Liver (tissue), 9 donors: Measurements from ENCODE around the gene THOC2. TPM values are rescaled to one million over a fixed set of nuclear protein-coding genes. Genes with fewer than 3 reads are reported as not detected.

Source experiments
- DNase-seq: peaks from one replicate; pipeline ENCODE4 v3.0.0-alpha.2; 2017; ENCODE audit warnings: low spot score
- H3K27ac ChIP-seq, 2 donors: one replicate each; pipeline ENCODE4 v1.7.0; 2013; ENCODE audit warnings: inconsistent platforms in 2 of 2, low read length in 2 of 2, control low read depth in 1 of 2, low read depth in 1 of 2, mild to moderate bottlenecking in 1 of 2
- H3K27me3 ChIP-seq, 4 donors: one replicate each; pipeline versions ENCODE4 v1.6.1 to v1.7.0; 2013; ENCODE audit warnings: low read length in 3 of 4, inconsistent platforms in 1 of 4, mild to moderate bottlenecking in 1 of 4, moderate library complexity in 1 of 4; ENCODE audit not compliant: control insufficient read depth in 4 of 4, insufficient read depth in 4 of 4
- H3K36me3 ChIP-seq, 4 donors: one replicate each; pipeline versions ENCODE4 v1.6.1 to v1.7.0; 2013; ENCODE audit warnings: low read length in 3 of 4, mild to moderate bottlenecking in 3 of 4, low read depth in 1 of 4, moderate library complexity in 1 of 4; ENCODE audit not compliant: control insufficient read depth in 4 of 4, insufficient read depth in 3 of 4
- H3K4me1 ChIP-seq, 4 donors: one replicate each; pipeline versions ENCODE4 v1.6.1 to v1.7.0; 2013; ENCODE audit warnings: low read length in 3 of 4, mild to moderate bottlenecking in 3 of 4, moderate library complexity in 1 of 4; ENCODE audit not compliant: control insufficient read depth in 4 of 4, insufficient read depth in 4 of 4
- H3K4me3 ChIP-seq, 3 donors: one replicate each; pipeline versions ENCODE4 v1.6.1 to v1.7.0; 2013; ENCODE audit warnings: low read length in 3 of 3, control low read depth in 1 of 3, low read depth in 1 of 3, mild to moderate bottlenecking in 1 of 3
- H3K9ac ChIP-seq, 2 donors: one replicate each; pipeline ENCODE4 v1.7.0; 2013; ENCODE audit warnings: low read length in 2 of 2, mild to moderate bottlenecking in 2 of 2, moderate library complexity in 2 of 2, control low read depth in 1 of 2, low read depth in 1 of 2
- H3K9me3 ChIP-seq, 4 donors: one replicate each; pipeline versions ENCODE4 v1.6.1 to v1.7.0; 2013; ENCODE audit warnings: low read length in 3 of 4; ENCODE audit not compliant: control insufficient read depth in 4 of 4
- CTCF ChIP-seq: fragments of 150-350 bp; IDR thresholded peaks from 2 replicates; pipeline ENCODE4 v1.5.1; 2017; ENCODE audit warnings: improper control_type of control experiment, low read depth, low read length; ENCODE audit not compliant: missing input control
- EGR1 ChIP-seq, 2 donors: IDR thresholded peaks; 2 replicates each; pipeline ENCODE4 v1.6.1; 2016 to 2018; ENCODE audit warnings: antibody characterized with exemption in 2 of 2, low read depth in 2 of 2
- FOXA1 ChIP-seq: IDR thresholded peaks from 2 replicates; pipeline ENCODE4 v1.6.1; 2016; ENCODE audit warnings: antibody characterized with exemption
- FOXA2 ChIP-seq: IDR thresholded peaks from 2 replicates; pipeline ENCODE4 v1.6.1; 2016; ENCODE audit warnings: antibody characterized with exemption
- GABPA ChIP-seq, 2 donors: IDR thresholded peaks in 1 of 2; conservative IDR thresholded peaks in 1 of 2; 2 replicates each; pipeline ENCODE4 v1.6.1; 2016; ENCODE audit warnings: antibody characterized with exemption in 2 of 2, mild to moderate bottlenecking in 1 of 2, moderate library complexity in 1 of 2
- HNF4A ChIP-seq, 2 donors: conservative IDR thresholded peaks; 2 replicates each; pipeline ENCODE4 v1.6.1; 2016; ENCODE audit warnings: antibody characterized with exemption in 2 of 2, mild to moderate bottlenecking in 2 of 2
- HNF4G ChIP-seq: IDR thresholded peaks from 2 replicates; pipeline ENCODE4 v1.6.1; 2016; ENCODE audit warnings: antibody characterized with exemption
- NR2F2 ChIP-seq: IDR thresholded peaks from 2 replicates; pipeline ENCODE4 v1.6.1; 2016; ENCODE audit warnings: antibody characterized with exemption
- RAD21 ChIP-seq, 2 donors: IDR thresholded peaks; 2 replicates each; pipeline ENCODE4 v1.6.1; 2016; ENCODE audit warnings: antibody characterized with exemption in 2 of 2, mild to moderate bottlenecking in 2 of 2
- RXRA ChIP-seq, 2 donors: IDR thresholded peaks; 2 replicates each; pipeline ENCODE4 v1.6.1; 2017 to 2018; ENCODE audit warnings: antibody characterized with exemption in 2 of 2, mild to moderate bottlenecking in 1 of 2
- TAF1 ChIP-seq: conservative IDR thresholded peaks from 2 replicates; pipeline ENCODE4 v1.6.1; 2016; ENCODE audit warnings: antibody characterized with exemption, mild to moderate bottlenecking
- YY1 ChIP-seq: IDR thresholded peaks from 2 replicates; pipeline ENCODE4 v1.6.1; 2016; ENCODE audit warnings: antibody characterized with exemption, mild to moderate bottlenecking
- WGBS: extraction: QIAGEN DNeasy Blood & Tissue Kit; methylation state at CpG from one replicate; pipeline ENCODE4 v1.1.7; 2013; 5-methylcytosine and 5-hydroxymethylcytosine counted together
- polyA plus RNA-seq, 2 donors: library from polyadenylated mRNA; stranded (reverse) in 1 of 2; unstranded in 1 of 2; fragments of 200-250 nt in 1 of 2; fragments of >200 nt in 1 of 2; fragmentation: Nextera tagmentation in 1 of 2; extraction: Ambion mirVana in 1 of 2; gene quantifications; one replicate each; pipeline versions ENCODE4 v1.2.1 to v1.2.3, GENCODE V29; 2013 to 2015
- total RNA-seq, 2 donors: library from RNA; depleted of rRNA; stranded (reverse); fragments of >200 nt; gene quantifications; one replicate each; pipeline ENCODE4 v1.2.3, GENCODE V29; 2014
- TF ChIP-seq, protein P1 (sequence below): IDR thresholded peaks from 2 replicates; pipeline ENCODE4 v1.6.1; 2016; ENCODE audit warnings: antibody characterized with exemption
- donor health status: healthy.
- donor health status: healthy.
- donor health status: healthy.
- donor health status: healthy.
- donor health status: healthy.

The THOC2 gene
- total and polyA plus RNA-seq, 4 donors, result 10.6 to 55.9 (median 40.7) TPM

DNA sequence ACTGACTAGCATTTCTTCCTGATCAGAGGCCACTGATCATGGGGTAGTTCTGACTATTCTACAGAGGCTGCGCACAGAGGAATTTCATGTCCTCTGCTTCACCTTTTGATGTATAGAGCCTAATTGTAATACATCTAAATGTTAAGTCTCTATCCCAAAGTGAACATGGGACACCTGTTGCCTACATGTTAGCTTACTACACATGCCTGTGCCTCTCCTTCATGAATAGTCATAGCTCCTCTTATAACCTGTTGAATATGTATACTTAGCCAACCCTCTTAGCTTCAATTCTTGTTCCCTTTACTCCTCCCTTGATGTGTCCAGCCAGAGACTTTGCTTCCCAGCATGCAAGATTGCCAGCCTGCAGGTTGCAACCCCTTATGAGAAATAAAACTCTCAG is 9.6 kb upstream of the THOC2 start:
- Histone ChIP-seq H3K9ac (no peak overlapping the region), H3K27ac (no peak overlapping the region), H3K36me3 (no peaks in the 10 kb centered on the region), H3K9me3 (no peaks in the 10 kb centered on the region), H3K27me3 (no peaks in the 10 kb centered on the region), H3K4me3 (no peak overlapping the region), H3K4me1 (no peaks in the 10 kb centered on the region)
- no peak for DNase-seq
- TF ChIP-seq EGR1 (IDR thresholded peaks at IDR 0.05; ENCODE audit: low read depth in 2 of 2) (no peak), NR2F2 (no peak), RAD21 (IDR thresholded peaks at IDR 0.05) (no peak)
- TF ChIP-seq, protein P1, sequence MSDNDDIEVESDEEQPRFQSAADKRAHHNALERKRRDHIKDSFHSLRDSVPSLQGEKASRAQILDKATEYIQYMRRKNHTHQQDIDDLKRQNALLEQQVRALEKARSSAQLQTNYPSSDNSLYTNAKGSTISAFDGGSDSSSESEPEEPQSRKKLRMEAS, result no peak
- WGBS, result 88% methylated on average over 1 of the region's 1 CpG

DNA sequence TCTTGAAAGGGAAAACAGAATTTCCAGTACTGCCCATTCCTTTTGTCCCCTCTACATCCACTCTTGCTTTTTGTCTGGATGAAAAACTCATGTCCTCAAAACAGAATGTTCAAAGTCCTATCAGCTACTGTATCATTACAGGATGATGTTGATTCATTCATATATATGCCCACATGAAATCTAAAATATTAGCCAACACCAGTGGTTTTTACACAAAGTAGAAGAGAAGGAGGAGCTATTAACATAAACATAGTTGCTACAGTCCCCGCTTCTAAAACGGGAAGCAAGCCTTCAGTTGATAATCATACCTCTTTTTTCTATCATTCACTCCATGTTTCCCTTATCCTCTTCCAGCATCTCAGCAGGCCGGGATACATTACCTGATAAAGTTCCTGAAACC is 7.7 kb upstream of the THOC2 start:
- no peaks in the 10 kb centered on the region for H3K9me3 ChIP-seq
- H3K4me1 ChIP-seq, result no peaks in the 10 kb centered on the region
- H3K27me3 ChIP-seq, result no peaks in the 10 kb centered on the region
- H3K36me3 ChIP-seq, result no peaks in the 10 kb centered on the region
- no peak overlapping the region for H3K4me3 ChIP-seq
- no peak for DNase-seq
- H3K9ac ChIP-seq, result no peak overlapping the region
- H3K27ac ChIP-seq, result no peak overlapping the region
- TF ChIP-seq EGR1 (IDR thresholded peaks at IDR 0.05; ENCODE audit: low read depth in 2 of 2) (no peak), YY1 (no peak), HNF4G (no peak), CTCF (no peak), FOXA2 (no peak), FOXA1 (no peak)
- TF ChIP-seq, protein P1, result no peak
- 83% methylated on average over 3 of the region's 3 CpGs for WGBS

DNA sequence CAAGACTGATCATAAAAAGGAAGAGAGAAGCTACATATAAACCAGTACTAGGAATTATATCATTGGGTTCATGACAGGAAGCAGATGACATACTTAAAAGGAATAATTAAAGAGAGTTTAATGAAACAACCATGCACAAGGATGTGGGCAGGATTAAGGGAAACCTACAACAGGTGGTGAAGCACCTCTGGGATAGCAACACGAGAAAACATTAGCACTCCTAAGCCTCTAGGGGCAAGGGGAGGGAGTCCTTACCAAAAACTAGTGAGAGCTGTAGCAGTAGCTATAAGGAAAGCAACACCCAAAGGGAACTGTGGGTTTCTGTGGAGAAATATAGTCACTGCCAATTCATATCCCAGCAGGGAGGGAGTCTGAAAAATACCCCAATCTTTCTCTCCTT is 7.2 kb upstream of the THOC2 start:
- H3K9me3 ChIP-seq, result no peaks in the 10 kb centered on the region
- no peaks in the 10 kb centered on the region for H3K36me3 ChIP-seq
- no peak overlapping the region for H3K4me3 ChIP-seq
- no peaks in the 10 kb centered on the region for H3K27me3 ChIP-seq
- no peak for TF ChIP-seq FOXA1
- TF ChIP-seq RAD21 (IDR thresholded peaks at IDR 0.05), result no peak
- no peak for TF ChIP-seq HNF4G
- TF ChIP-seq TAF1, result no peak
- no peak for TF ChIP-seq NR2F2
- no peak for TF ChIP-seq HNF4A (conservative IDR thresholded peaks at IDR 0.05)
- TF ChIP-seq GABPA (IDR thresholded peaks at IDR 0.05 in 1 of 2, conservative IDR thresholded peaks at IDR 0.05 in 1 of 2), result no peak
- TF ChIP-seq RXRA (IDR thresholded peaks at IDR 0.05), result no peak
- TF ChIP-seq, protein P1, result no peak
- TF ChIP-seq FOXA2, result no peak
- no peak for TF ChIP-seq YY1
- H3K27ac ChIP-seq, result no peak overlapping the region
- H3K9ac ChIP-seq, result no peak overlapping the region
- 67% methylated on average over 1 of the region's 1 CpG for WGBS
- no peaks in the 10 kb centered on the region for H3K4me1 ChIP-seq
- no peak for DNase-seq
